A549 (cell line): ENCODE data around the gene CEP152.

ENCODE experiments used
- FOXS1 ChIP-seq: fragments of 250-450 bp; sonication (Bioruptor Pico); IDR thresholded peaks from 2 replicates; pipeline ENCODE4 v1.5.0; 2020; ENCODE audit warnings: mild to moderate bottlenecking, moderate library complexity
- RNF2 ChIP-seq: fragments of 200-600 bp; sonication (generic); IDR thresholded peaks from 2 replicates; pipeline ENCODE4 v1.6.1; 2016; ENCODE audit warnings: low read depth, mild to moderate bottlenecking, antibody characterized with exemption, moderate library complexity, borderline replicate concordance
- ZNF302 ChIP-seq: fragments of 250-450 bp; sonication (Bioruptor Pico); IDR thresholded peaks from 2 replicates; pipeline ENCODE4 v1.9.0; 2021; ENCODE audit warnings: inconsistent platforms, mild to moderate bottlenecking, moderate library complexity

DNA sequence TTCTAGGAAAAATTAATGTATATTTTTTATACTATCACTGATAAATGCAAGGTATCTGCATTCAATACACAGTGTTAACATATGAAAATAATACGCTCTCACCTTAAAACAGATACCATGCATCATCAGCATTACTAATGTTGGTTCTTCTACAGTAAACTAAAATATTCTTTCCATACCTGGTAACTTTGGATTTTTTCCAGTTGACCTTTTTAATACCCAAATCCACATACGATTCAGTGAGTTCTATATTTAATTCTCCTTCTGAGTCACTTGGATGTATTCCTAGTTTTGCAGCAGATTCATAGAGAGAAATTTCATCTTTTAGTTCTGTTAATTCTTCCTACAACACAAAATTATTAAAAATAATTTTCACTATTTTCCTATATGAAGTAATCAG, 29.9 kb downstream of the CEP152 start:
- TF ChIP-seq FOXS1 (no peak), ZNF302 (no peak), RNF2 (no peak)
